ENCODE results near the gene PPP6R3.

Gene PPP6R3

GRCh38 chr11:68533945-68534344 lies 73.4 kb downstream of the PPP6R3 start:
- no peak overlapping the region for H3K4me3 ChIP-seq (IDR thresholded peaks at IDR 0.05; ENCODE audit: insufficient read depth, low read depth, low read length)
- no peak overlapping the region for H2AFZ ChIP-seq (ENCODE audit: low read depth)
- H3K4me1 ChIP-seq (ENCODE audit: low read depth, poor library complexity, severe bottlenecking) = no peaks in the 10 kb centered on the region
- TF ChIP-seq CTCF (conservative IDR thresholded peaks at IDR 0.05; ENCODE audit: low read depth, low read length) = no peak
- no peak overlapping the region for H3K4me2 ChIP-seq
- H3K9ac ChIP-seq = no peak overlapping the region
- peaks cover 48% of the 10 kb centered on the region; the same call in 1 of the 2 replicates for H3K79me2 ChIP-seq (ENCODE audit: insufficient read depth, low read depth)
- no peaks in the 10 kb centered on the region for H3K36me3 ChIP-seq (ENCODE audit: insufficient read depth)
- H3K27me3 ChIP-seq (ENCODE audit: insufficient read depth, low read depth) = no peaks in the 10 kb centered on the region
- H4K20me1 ChIP-seq (ENCODE audit: insufficient read depth) = no peaks in the 10 kb centered on the region
- no peak overlapping the region for H3K27ac ChIP-seq

GRCh38 chr11:68535098-68535497 lies 74.5 kb downstream of the PPP6R3 start:
- Histone ChIP-seq H4K20me1 (ENCODE audit: insufficient read depth) (no peaks in the 10 kb centered on the region), H3K4me3 (IDR thresholded peaks at IDR 0.05; ENCODE audit: insufficient read depth, low read depth, low read length) (no peak overlapping the region), H3K36me3 (ENCODE audit: insufficient read depth) (no peaks in the 10 kb centered on the region), H3K27me3 (ENCODE audit: insufficient read depth, low read depth) (no peaks in the 10 kb centered on the region), H2AFZ (ENCODE audit: low read depth) (no peak overlapping the region), H3K4me1 (ENCODE audit: low read depth, poor library complexity, severe bottlenecking) (no peaks in the 10 kb centered on the region), H3K9ac (no peak overlapping the region), H3K4me2 (no peak overlapping the region), H3K79me2 (ENCODE audit: insufficient read depth, low read depth) (peaks cover 46% of the 10 kb centered on the region; the same call in 1 of the 2 replicates), H3K27ac (no peak overlapping the region)
- TF ChIP-seq CTCF (conservative IDR thresholded peaks at IDR 0.05; ENCODE audit: low read depth, low read length) = no peak

- no peak overlapping the region for H3K27ac ChIP-seq
- no peaks in the 10 kb centered on the region for H3K4me1 ChIP-seq (ENCODE audit: low read depth, poor library complexity, severe bottlenecking)
- no peak for TF ChIP-seq CTCF (conservative IDR thresholded peaks at IDR 0.05; ENCODE audit: low read depth, low read length)
- no peak overlapping the region for H3K9ac ChIP-seq
- no peak overlapping the region for H3K4me2 ChIP-seq
- H3K27me3 ChIP-seq (ENCODE audit: insufficient read depth, low read depth) = no peaks in the 10 kb centered on the region
- no peaks in the 10 kb centered on the region for H4K20me1 ChIP-seq (ENCODE audit: insufficient read depth)
- no peak overlapping the region for H2AFZ ChIP-seq (ENCODE audit: low read depth)
- H3K36me3 ChIP-seq (ENCODE audit: insufficient read depth) = no peaks in the 10 kb centered on the region
- no peak overlapping the region for H3K4me3 ChIP-seq (IDR thresholded peaks at IDR 0.05; ENCODE audit: insufficient read depth, low read depth, low read length)
- H3K79me2 ChIP-seq (ENCODE audit: insufficient read depth, low read depth) = peaks cover 33% of the 10 kb centered on the region; the same call in 1 of the 2 replicates
These were observed 76.2 kb downstream of the PPP6R3 start for GRCh38 chr11:68536706-68537105.

GRCh38 chr11:68538025-68538424 lies 77.5 kb downstream of the PPP6R3 start:
- no peak overlapping the region for H3K9ac ChIP-seq
- H3K4me1 ChIP-seq (ENCODE audit: low read depth, poor library complexity, severe bottlenecking) = no peaks in the 10 kb centered on the region
- H3K4me2 ChIP-seq = no peak overlapping the region
- no peaks in the 10 kb centered on the region for H3K36me3 ChIP-seq (ENCODE audit: insufficient read depth)
- peaks cover 22% of the 10 kb centered on the region; the same call in 1 of the 2 replicates for H3K79me2 ChIP-seq (ENCODE audit: insufficient read depth, low read depth)
- no peaks in the 10 kb centered on the region for H3K27me3 ChIP-seq (ENCODE audit: insufficient read depth, low read depth)
- H3K27ac ChIP-seq = no peak overlapping the region
- no peak for TF ChIP-seq CTCF (conservative IDR thresholded peaks at IDR 0.05; ENCODE audit: low read depth, low read length)
- no peak overlapping the region for H2AFZ ChIP-seq (ENCODE audit: low read depth)
- no peak overlapping the region for H3K4me3 ChIP-seq (IDR thresholded peaks at IDR 0.05; ENCODE audit: insufficient read depth, low read depth, low read length)
- no peaks in the 10 kb centered on the region for H4K20me1 ChIP-seq (ENCODE audit: insufficient read depth)

Measured in KMS-11 (cell line).